Thyroid gland (tissue), 4 donors: ENCODE data around the gene RBMS1. TPM values are rescaled to one million over a fixed set of nuclear protein-coding genes. Genes with fewer than 3 reads are reported as not detected.

Source experiments
- DNase-seq, 2 donors: peaks; one replicate each; pipeline ENCODE4 v3.0.0-alpha.2; 2019
- H3K27ac ChIP-seq, 3 donors: fragments of 200-600 bp; sonication (generic); 1 replicate in 2 of 3; 2 replicates in 1 of 3; pipeline ENCODE4 v1.5.1; 2016 to 2019; ENCODE audit warnings: mild to moderate bottlenecking in 1 of 3, moderate library complexity in 1 of 3
- H3K27me3 ChIP-seq: fragments of 200-600 bp; sonication (generic); one replicate; pipeline ENCODE4 v1.5.1; 2019
- H3K36me3 ChIP-seq, 2 donors: fragments of 200-600 bp; sonication (generic); one replicate each; pipeline ENCODE4 v1.5.1; 2016 to 2019
- H3K4me1 ChIP-seq, 2 donors: fragments of 200-600 bp; sonication (generic); one replicate each; pipeline ENCODE4 v1.5.1; 2017 to 2019
- H3K4me3 ChIP-seq, 3 donors: fragments of 200-600 bp; sonication (generic); replicated peaks in 1 of 3; 1 replicate in 2 of 3; 2 replicates in 1 of 3; pipeline ENCODE4 v1.5.1; 2016; ENCODE audit warnings: mild to moderate bottlenecking in 1 of 3
- H3K9me3 ChIP-seq: fragments of 200-600 bp; sonication (generic); one replicate; pipeline ENCODE4 v1.5.1; 2017
- CTCF ChIP-seq, 6 experiments: fragments of 200-600 bp in 3 of 6; fragments of 450-650 bp in 3 of 6; sonication (generic) in 3 of 6; IDR thresholded peaks; one replicate each; pipeline ENCODE4 v1.5.1; 2016 to 2019; ENCODE audit warnings: antibody characterized with exemption in 6 of 6, mild to moderate bottlenecking in 2 of 6, inconsistent platforms in 1 of 6, moderate library complexity in 1 of 6
- POLR2A ChIP-seq, 2 donors: fragments of 450-650 bp; IDR thresholded peaks; one replicate each; pipeline ENCODE4 v1.6.1; 2017; ENCODE audit warnings: antibody characterized with exemption in 2 of 2, mild to moderate bottlenecking in 2 of 2, moderate library complexity in 1 of 2
- WGBS, 2 donors: methylation state at CpG; one replicate each; pipeline ENCODE4 v1.1.5; 2017; 5-methylcytosine and 5-hydroxymethylcytosine counted together
- intact Hi-C: fragments of 100-400 bp; cut with DNase I; formaldehyde crosslinking; loops from one replicate; pipeline ENCODE4 v1.15.1; 2023
- total RNA-seq, 4 donors: library from RNA; depleted of rRNA; stranded (reverse); fragments of >200 nt; gene quantifications; one replicate each; pipeline ENCODE4 v1.2.3, GENCODE V29; 2016

The RBMS1 gene
- total RNA-seq, 4 donors from 2014 or later, result 50.9 to 80.1 (median 69.0) TPM

GRCh38 chr2:160287476-160287875, 206.1 kb downstream of the RBMS1 start:
- intact Hi-C loops, result no loop called here
- WGBS, 2 donors, result 58 to 74% methylated on average over 3 of the region's 3 CpGs
- Histone ChIP-seq H3K9me3 (no peaks in the 10 kb centered on the region), H3K36me3 (peaks cover 10 to 13% of the 10 kb centered on the region in 2 donors), H3K27me3 (no peaks in the 10 kb centered on the region), H3K4me1 (peaks cover 12 to 34% of the 10 kb centered on the region in 2 donors), H3K4me3 (no peak overlapping the region), H3K27ac (no peak overlapping the region)
- DNase-seq, result no peak
- no peak for TF ChIP-seq CTCF (IDR thresholded peaks at IDR 0.05)

GRCh38 chr2:160286551-160286950, 207.1 kb downstream of the RBMS1 start:
- H3K27ac ChIP-seq, result no peak overlapping the region

GRCh38 chr2:160283675-160284074, 209.9 kb downstream of the RBMS1 start:
- TF ChIP-seq CTCF (IDR thresholded peaks at IDR 0.05), result no peak
- no peak for TF ChIP-seq POLR2A (IDR thresholded peaks at IDR 0.05)
- H3K27ac ChIP-seq, result no peak overlapping the region
- H3K36me3 ChIP-seq, result peaks cover 10 to 13% of the 10 kb centered on the region in 2 donors
- H3K4me1 ChIP-seq, result peaks cover 6 to 10% of the 10 kb centered on the region in 2 donors
- DNase-seq, result no peak
- intact Hi-C loops, result no loop called here
- no peak overlapping the region for H3K4me3 ChIP-seq
- H3K27me3 ChIP-seq, result no peaks in the 10 kb centered on the region
- no peaks in the 10 kb centered on the region for H3K9me3 ChIP-seq

More at GRCh38 chr2:160286551-160286950, 207.1 kb downstream of the RBMS1 start:
- Histone ChIP-seq H3K4me3 (no peak overlapping the region), H3K4me1 (peaks cover 12 to 30% of the 10 kb centered on the region in 2 donors), H3K27me3 (no peaks in the 10 kb centered on the region), H3K9me3 (no peaks in the 10 kb centered on the region), H3K36me3 (peaks cover 10 to 13% of the 10 kb centered on the region in 2 donors)
- no peak for DNase-seq
- 95 to 96% methylated on average over 5 of the region's 5 CpGs for WGBS, 2 donors
- intact Hi-C loops, result no loop called here
- no peak for TF ChIP-seq POLR2A (IDR thresholded peaks at IDR 0.05)
- no peak for TF ChIP-seq CTCF (IDR thresholded peaks at IDR 0.05)

- H3K4me1 ChIP-seq, result peaks cover 0 to 6% of the 10 kb centered on the region in 2 donors
- 94 to 96% methylated on average over 2 of the region's 2 CpGs for WGBS, 2 donors
- H3K4me3 ChIP-seq, result no peak overlapping the region
- H3K9me3 ChIP-seq, result no peaks in the 10 kb centered on the region
- TF ChIP-seq CTCF (IDR thresholded peaks at IDR 0.05) (no peak), POLR2A (IDR thresholded peaks at IDR 0.05) (no peak)
- H3K27ac ChIP-seq, result no peak overlapping the region
- no peak for DNase-seq
- H3K27me3 ChIP-seq, result no peaks in the 10 kb centered on the region
- peaks cover 20 to 23% of the 10 kb centered on the region in 2 donors for H3K36me3 ChIP-seq
- intact Hi-C loops, result no loop called here
These were observed 211.5 kb downstream of the RBMS1 start for GRCh38 chr2:160282063-160282580.

GRCh38 chr2:160281213-160281612, 212.4 kb downstream of the RBMS1 start:
- Histone ChIP-seq H3K36me3 (peaks cover 25 to 28% of the 10 kb centered on the region in 2 donors), H3K27ac (no peak overlapping the region), H3K4me1 (peaks cover 0 to 6% of the 10 kb centered on the region in 2 donors), H3K4me3 (no peak overlapping the region), H3K27me3 (no peaks in the 10 kb centered on the region), H3K9me3 (no peaks in the 10 kb centered on the region)
- TF ChIP-seq CTCF (IDR thresholded peaks at IDR 0.05) (no peak), POLR2A (IDR thresholded peaks at IDR 0.05) (no peak)
- 98 to 100% methylated on average over 1 of the region's 1 CpG for WGBS, 2 donors
- DNase-seq, result no peak
- intact Hi-C loops, result no loop called here
